Mucosa of rectum (tissue), 2 donors: ENCODE data around the gene OR8S1.
"Not testable (repeated sequence)": the region's sequence is repeated elsewhere in the genome, so short reads cannot be mapped to it uniquely, and the experiment has no call there.

Source experiments
- H3K27ac ChIP-seq, 2 donors: one replicate each; pipeline ENCODE4 v1.7.0; 2013; ENCODE audit warnings: inconsistent platforms in 2 of 2, low read depth in 2 of 2, low read length in 2 of 2
- H3K27me3 ChIP-seq, 2 donors: one replicate each; pipeline ENCODE4 v1.7.0; 2013; ENCODE audit warnings: low read length in 2 of 2; ENCODE audit not compliant: control insufficient read depth in 2 of 2, insufficient read depth in 2 of 2
- H3K36me3 ChIP-seq, 2 donors: one replicate each; pipeline ENCODE4 v1.7.0; 2013; ENCODE audit warnings: low read length in 2 of 2; ENCODE audit not compliant: control insufficient read depth in 2 of 2, insufficient read depth in 2 of 2
- H3K4me1 ChIP-seq, 2 donors: one replicate each; pipeline ENCODE4 v1.7.0; 2013; ENCODE audit warnings: low read length in 2 of 2, mild to moderate bottlenecking in 1 of 2; ENCODE audit not compliant: control insufficient read depth in 2 of 2, insufficient read depth in 2 of 2
- H3K4me3 ChIP-seq, 2 donors: one replicate each; pipeline ENCODE4 v1.7.0; 2013; ENCODE audit warnings: low read length in 2 of 2
- H3K9ac ChIP-seq, 2 donors: one replicate each; pipeline ENCODE4 v1.7.0; 2013; ENCODE audit warnings: low read length in 2 of 2, low read depth in 1 of 2, mild to moderate bottlenecking in 1 of 2
- H3K9me3 ChIP-seq, 2 donors: one replicate each; pipeline ENCODE4 v1.7.0; 2013; ENCODE audit warnings: low read length in 2 of 2; ENCODE audit not compliant: control insufficient read depth in 2 of 2
- donor health status: healthy.
- donor health status: Normal muscosa, but diverticular disease.

Gene OR8S1, protein sequence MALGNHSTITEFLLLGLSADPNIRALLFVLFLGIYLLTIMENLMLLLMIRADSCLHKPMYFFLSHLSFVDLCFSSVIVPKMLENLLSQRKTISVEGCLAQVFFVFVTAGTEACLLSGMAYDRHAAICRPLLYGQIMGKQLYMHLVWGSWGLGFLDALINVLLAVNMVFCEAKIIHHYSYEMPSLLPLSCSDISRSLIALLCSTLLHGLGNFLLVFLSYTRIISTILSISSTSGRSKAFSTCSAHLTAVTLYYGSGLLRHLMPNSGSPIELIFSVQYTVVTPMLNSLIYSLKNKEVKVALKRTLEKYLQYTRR

DNA sequence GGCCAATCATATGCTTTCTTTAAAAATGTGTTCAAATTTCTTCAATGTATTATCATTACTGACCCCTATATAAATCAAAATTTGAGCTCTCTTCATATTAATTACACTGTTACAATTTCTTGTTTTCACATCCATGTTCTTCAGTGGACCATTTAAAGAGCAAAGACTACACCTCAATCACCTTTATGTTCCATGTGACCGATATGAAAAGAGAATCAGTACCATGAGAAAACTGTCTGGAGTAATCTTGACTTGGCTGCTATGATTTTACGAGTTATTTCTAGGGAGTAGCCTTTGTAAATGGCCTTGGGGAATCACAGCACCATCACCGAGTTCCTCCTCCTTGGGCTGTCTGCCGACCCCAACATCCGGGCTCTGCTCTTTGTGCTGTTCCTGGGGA, at the start of gene OR8S1:
Gene OR8S1, plus strand, starts transcription at position 301 of the 400 bp plus-strand sequence. Its CDS starts 0 bp downstream, at position 301.
- no peaks in the 10 kb centered on the region for H3K9me3 ChIP-seq
- no peak within 1 kb of the TSS for H3K27ac ChIP-seq
- no peaks in the 10 kb centered on the region for H3K4me1 ChIP-seq
- no peak within 1 kb of the TSS for H3K9ac ChIP-seq
- H3K36me3 ChIP-seq = no peaks in the 10 kb centered on the region
- H3K27me3 ChIP-seq = no peaks in the 10 kb centered on the region
- H3K4me3 ChIP-seq = no peak within 1 kb of the TSS

DNA sequence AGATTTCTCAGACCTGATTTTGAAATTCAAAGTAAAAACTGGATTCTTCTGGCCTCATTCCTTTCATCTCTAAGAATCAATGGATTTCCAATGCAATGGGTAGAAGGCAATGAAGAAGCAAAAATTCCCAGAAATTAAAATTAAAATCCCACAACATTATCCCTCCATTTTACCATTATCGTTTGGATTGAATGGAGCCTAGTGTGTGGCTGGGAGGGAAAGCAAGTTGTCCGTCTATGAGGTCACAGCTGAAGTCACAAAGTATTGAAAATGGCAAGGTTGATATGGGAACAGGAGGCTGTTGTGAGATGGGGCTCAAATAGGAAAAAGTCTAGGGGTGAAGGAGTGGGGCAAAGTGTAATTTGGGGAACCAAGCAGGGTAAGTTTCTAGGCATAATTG, 43.2 kb upstream of the OR8S1 start, which contains the start of gene C12orf54:
Gene C12orf54, plus strand, starts transcription at position 301 of the 400 bp plus-strand sequence. CDS start 799 bp downstream, outside the sequence.
- no peaks in the 10 kb centered on the region for H3K36me3 ChIP-seq
- no peak within 1 kb of the TSS for H3K4me3 ChIP-seq
- H3K9ac ChIP-seq = no peak within 1 kb of the TSS
- no peak within 1 kb of the TSS for H3K27ac ChIP-seq
- no peaks in the 10 kb centered on the region for H3K4me1 ChIP-seq
- H3K27me3 ChIP-seq = no peaks in the 10 kb centered on the region
- no peaks in the 10 kb centered on the region for H3K9me3 ChIP-seq

DNA sequence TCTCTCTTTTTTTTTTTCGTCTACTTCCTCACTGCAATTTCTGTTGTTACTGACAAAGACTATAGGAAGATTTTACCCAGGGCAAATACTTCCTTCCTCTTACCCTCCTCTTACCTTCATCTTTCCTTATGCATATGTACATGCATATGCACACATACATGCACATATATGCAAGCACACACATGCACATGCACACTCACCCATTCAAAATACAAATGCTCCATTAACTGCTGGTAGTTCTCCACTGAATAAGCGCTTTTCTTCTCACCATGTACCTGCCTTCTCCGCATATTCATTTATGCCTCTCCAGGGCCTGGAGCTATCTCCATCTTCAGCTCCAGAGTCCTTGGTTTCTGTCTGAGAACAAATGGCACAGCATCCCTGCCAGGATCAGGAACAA, 42.5 kb upstream of the OR8S1 start:
- no peak overlapping the region for H3K27ac ChIP-seq
- H3K4me3 ChIP-seq = no peak overlapping the region
- no peaks in the 10 kb centered on the region for H3K4me1 ChIP-seq
- no peaks in the 10 kb centered on the region for H3K27me3 ChIP-seq
- no peak overlapping the region for H3K9ac ChIP-seq
- H3K36me3 ChIP-seq = no peaks in the 10 kb centered on the region
- no peaks in the 10 kb centered on the region for H3K9me3 ChIP-seq

DNA sequence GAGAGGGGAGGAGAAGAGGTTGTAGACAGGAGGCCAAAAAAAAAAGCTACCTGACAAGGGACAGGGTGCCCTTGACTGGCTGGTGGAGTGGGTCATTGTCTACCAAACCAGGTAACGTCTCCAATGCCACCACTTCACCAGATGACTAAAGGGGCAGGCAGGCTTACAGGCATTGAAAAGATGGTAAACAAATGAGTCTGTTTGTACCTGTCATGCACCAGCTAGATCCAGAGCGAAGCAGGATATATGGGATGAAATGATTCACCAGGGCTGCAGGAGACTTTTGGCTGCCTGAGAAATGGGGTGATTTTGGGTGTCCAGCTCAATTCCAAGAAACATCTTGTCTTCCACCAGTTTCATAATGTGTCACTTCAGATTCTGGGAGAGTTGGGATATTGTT, 39.2 kb upstream of the OR8S1 start:
- no peak overlapping the region for H3K4me3 ChIP-seq
- H3K36me3 ChIP-seq = no peaks in the 10 kb centered on the region
- no peak overlapping the region for H3K9ac ChIP-seq
- H3K27me3 ChIP-seq = no peaks in the 10 kb centered on the region
- no peaks in the 10 kb centered on the region for H3K9me3 ChIP-seq
- no peak overlapping the region for H3K27ac ChIP-seq
- H3K4me1 ChIP-seq = no peaks in the 10 kb centered on the region

DNA sequence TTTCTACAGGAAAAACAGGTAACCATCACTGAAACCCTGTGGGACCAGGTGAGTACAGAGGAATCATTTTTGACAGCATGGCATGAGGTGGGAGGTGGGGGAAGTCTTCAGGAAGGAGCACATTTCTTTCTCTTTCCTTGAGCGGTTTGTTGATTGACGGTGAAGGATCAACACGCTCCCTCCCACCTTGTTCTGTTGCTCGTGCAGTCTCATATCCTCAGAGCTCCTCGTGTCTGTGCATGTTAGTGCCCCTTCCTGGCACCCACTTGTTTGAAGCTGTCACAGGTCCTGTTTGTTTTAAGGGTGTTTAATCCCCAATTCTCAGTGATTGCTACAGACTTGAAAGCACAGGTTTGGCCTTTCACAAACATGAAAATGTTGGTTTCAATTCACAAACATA, 38.8 kb upstream of the OR8S1 start:
- Histone ChIP-seq H3K4me3 (no peak overlapping the region), H3K27ac (no peak overlapping the region), H3K36me3 (no peaks in the 10 kb centered on the region), H3K9me3 (no peaks in the 10 kb centered on the region), H3K27me3 (no peaks in the 10 kb centered on the region), H3K4me1 (no peaks in the 10 kb centered on the region), H3K9ac (no peak overlapping the region)

DNA sequence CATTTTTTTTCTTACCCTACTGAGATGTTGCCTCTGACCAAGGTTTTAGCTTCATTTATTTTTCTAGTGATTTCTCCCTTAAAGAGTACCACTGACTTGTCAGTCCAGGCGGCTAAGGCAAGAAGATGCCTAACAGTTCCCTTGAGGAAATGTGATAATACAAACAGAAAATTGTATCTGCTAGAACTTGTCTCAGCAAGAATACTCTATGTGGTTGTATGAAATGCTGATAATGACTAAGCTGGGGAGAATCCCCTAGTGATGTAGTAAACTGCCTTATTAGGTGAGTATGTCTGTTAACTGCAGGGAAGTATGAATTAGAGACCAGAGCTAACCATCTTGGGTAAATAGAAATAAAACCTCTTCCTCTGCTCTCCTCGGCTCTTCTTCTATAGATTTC, 36.4 kb upstream of the OR8S1 start:
- Histone ChIP-seq H3K36me3 (no peaks in the 10 kb centered on the region), H3K4me1 (no peaks in the 10 kb centered on the region), H3K27me3 (no peaks in the 10 kb centered on the region), H3K4me3 (no peak overlapping the region), H3K27ac (no peak overlapping the region), H3K9ac (no peak overlapping the region), H3K9me3 (no peaks in the 10 kb centered on the region)

DNA sequence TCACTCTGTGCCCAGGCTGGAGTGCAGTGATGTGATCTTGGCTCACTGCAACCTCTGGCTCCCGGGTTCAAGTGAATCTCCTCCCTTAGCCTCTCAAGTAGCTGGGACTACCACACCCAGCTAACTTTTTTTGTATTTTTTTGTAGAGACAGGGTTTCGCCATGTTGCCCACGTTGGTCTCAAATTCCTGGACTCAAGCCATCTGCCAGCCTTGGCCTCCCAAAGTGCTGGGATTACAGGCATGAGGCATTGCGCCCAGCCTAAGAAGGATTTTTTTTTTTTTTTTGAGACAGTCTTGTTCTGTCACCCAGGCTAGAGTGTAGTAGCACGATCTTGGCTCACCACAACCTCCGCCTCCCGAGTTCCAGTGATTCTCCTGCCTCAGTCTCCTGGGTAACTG, 36.0 kb upstream of the OR8S1 start:
- H3K9ac ChIP-seq, H3K27ac ChIP-seq, H3K4me3 ChIP-seq, H3K27me3 ChIP-seq, H3K36me3 ChIP-seq, H3K9me3 ChIP-seq, H3K4me1 ChIP-seq: not testable (repeated sequence)

DNA sequence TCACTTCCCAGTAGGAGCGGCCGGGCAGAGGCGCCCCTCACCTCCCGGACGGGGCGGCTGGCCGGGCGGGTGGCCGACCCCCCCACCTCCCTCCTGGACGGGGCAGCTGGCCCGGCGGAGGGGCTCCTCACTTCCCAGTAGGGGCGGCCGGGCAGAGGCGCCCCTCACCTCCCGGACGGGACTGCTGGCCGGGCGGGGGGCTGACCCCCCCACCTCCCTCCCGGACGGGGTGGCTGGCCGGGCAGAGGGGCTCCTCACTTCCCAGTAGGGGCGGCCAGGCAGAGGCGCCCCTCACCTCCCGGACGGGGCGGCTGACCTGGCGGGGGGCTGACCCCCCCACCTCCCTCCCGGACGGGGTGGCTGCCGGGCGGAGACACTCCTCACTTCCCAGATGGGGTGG, 25.2 kb upstream of the OR8S1 start:
- H3K36me3 ChIP-seq, H3K4me3 ChIP-seq, H3K27ac ChIP-seq, H3K4me1 ChIP-seq, H3K9me3 ChIP-seq, H3K27me3 ChIP-seq, H3K9ac ChIP-seq: not testable (repeated sequence)

DNA sequence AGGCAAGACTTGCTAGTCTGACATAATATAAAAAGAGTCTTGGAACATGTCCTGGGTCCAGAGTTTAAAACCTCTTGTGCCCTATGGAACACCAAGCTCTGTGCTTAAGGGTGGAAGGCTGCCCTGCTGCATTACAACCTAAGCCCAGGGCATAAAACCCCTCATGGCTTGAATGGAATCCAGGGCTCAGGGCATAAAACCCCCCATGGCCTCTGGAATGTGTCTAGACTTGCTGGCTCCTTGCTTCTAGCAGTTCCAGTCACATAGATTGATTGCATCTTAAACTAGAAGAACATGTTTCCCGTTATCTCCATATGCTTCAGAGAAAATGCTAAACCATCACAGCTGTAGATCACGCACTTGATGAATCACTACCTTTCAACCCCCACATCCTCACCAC, 18.6 kb upstream of the OR8S1 start:
- not testable (repeated sequence) for H3K9me3 ChIP-seq, H3K9ac ChIP-seq, H3K36me3 ChIP-seq, H3K4me1 ChIP-seq, H3K4me3 ChIP-seq, H3K27ac ChIP-seq, H3K27me3 ChIP-seq

DNA sequence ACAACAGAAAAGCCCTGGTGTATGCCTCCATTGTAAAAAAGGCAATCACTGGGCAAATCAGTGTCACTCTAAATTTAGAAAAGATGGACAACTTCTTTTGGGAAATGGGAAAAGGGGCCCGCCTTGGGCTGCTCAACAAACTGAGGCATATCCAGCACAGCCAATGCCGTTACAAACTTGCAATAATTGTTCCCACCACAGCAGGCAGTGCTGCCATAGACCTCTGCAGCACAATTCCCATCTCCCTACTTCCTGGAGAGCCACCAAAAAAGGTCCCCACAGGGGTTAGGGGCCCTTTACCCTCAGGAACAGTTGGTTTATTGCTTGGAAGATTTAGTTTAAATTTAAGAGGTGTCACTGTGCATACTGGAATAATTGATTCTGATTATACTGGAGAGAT, 16.4 kb upstream of the OR8S1 start:
- no peak overlapping the region for H3K27ac ChIP-seq

More for the DNA sequence above, 16.4 kb upstream of the OR8S1 start:
- Histone ChIP-seq H3K36me3 (no peaks in the 10 kb centered on the region), H3K4me1 (no peaks in the 10 kb centered on the region), H3K4me3 (no peak overlapping the region), H3K9me3 (peaks cover 0 to 4% of the 10 kb centered on the region in 2 donors), H3K9ac (no peak overlapping the region), H3K27me3 (no peaks in the 10 kb centered on the region)
